Anterior cingulate cortex (tissue), 58 donors: ENCODE data around the gene ENPP3.

ENCODE experiments used
- DNase-seq, 58 donors: peaks; one replicate each; lab custom pipeline; 2025; lab: John Stamatoyannopoulos, UW

The ENPP3 gene

DNA sequence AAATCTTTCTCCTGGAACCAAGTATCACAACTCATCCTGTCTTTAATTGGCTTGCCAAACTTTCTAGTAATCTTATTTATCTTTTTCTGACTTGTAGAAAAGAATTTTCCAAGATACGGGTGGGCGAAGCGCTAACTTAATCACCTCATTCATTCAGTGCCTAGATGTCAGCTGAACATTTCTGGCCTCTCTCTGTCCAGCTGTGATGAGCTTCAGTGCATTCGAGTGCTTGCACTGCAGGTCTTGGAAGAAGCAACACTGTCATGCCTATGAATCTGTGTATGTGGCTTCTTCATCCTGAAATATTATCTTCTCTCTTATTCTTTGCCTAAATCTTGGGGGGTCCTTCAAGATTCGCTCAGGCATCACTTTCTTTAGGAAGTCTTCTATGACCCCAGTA lies 154.4 kb downstream of the ENPP3 start:
- no peak for DNase-seq

DNA sequence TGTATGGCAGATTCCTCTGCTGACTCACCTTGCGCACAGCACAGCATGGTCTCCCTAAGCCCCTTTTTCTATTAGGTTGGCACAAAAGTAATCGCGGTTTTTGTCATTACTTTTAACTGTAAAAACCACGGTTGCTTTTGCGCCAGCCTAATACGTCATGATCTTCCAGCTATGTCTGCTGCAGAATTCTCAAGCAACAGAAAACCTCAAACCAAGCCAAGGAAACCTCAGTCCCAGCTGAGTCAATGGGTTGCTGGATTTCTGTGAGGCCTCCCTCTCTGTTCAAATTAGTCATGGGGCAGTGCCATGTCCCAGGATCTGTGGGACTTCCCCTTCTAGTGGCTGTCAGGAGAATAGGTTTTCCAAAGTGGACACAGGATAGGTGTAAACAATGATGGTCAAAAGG lies 155.0 kb downstream of the ENPP3 start:
- DNase-seq: no peak

DNA sequence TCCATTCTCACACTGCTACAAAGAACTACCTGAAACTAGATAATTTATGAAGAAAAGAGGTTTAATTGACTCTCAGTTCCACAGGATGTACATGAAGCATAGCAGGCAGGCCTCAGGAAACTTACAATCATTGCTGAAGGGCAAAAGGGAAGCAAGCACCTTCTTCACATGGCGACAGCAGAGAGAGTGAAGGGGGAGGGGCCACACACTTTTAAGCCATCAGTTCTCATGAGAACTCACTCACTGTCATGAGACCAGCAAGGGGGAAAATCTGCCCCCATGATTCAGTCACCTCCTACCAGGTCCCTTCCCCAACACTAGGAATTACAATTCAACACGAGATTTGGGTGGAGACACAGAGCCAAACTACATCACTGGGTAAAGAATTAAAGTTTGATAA lies 158.3 kb downstream of the ENPP3 start:
- DNase-seq: no peak
